HL-60/S4 treated with phorbol 12-myristate 13-acetate at 8.2 ng/mL for 4 days and 3 days (cell line): Measurements from ENCODE around the gene BRME1.

ENCODE experiments used
- in situ Hi-C: fragments of 300-500 bp; cut with MboI; formaldehyde crosslinking; loops from 2 replicates; pipeline ENCODE4 v1.15.0; 2022; ENCODE audit warnings: low sequenced_read_pairs

BRME1 gene

GRCh38 chr19:13890136-13890535 lies 15.8 kb downstream of the BRME1 start:
- in situ Hi-C loops, result no loop called here

- in situ Hi-C loops, result loop anchor here (10.0 kb wide), 1 partner anchor 187 kb away; the partner anchor contains the start of gene MISP3
These were observed 17.6 kb downstream of the BRME1 start for GRCh38 chr19:13888281-13888680.

- in situ Hi-C loops, result loop anchor here (10.0 kb wide), 1 partner anchor 187 kb away; the partner anchor contains the start of gene MISP3
These were observed 18.4 kb downstream of the BRME1 start for GRCh38 chr19:13887517-13887916.

GRCh38 chr19:13887018-13887436 lies 18.9 kb downstream of the BRME1 start:
- in situ Hi-C loops, result loop anchor here (10.0 kb wide), 1 partner anchor 188 kb away; the partner anchor contains the start of gene MISP3

- in situ Hi-C loops, result loop anchor here (10.0 kb wide), 1 partner anchor 189 kb away; the partner anchor contains the start of gene MISP3
These were observed 20.0 kb downstream of the BRME1 start for GRCh38 chr19:13885826-13886365.

GRCh38 chr19:13884726-13885591 lies 21.0 kb downstream of the BRME1 start:
- in situ Hi-C loops, result loop anchor here (10.0 kb wide), 1 partner anchor 190 kb away; the partner anchor contains the start of gene MISP3

- in situ Hi-C loops, result loop anchor here (10.0 kb wide), 1 partner anchor 191 kb away; the partner anchor contains the start of gene MISP3
These were observed 22.3 kb downstream of the BRME1 start for GRCh38 chr19:13883516-13884064.

GRCh38 chr19:13882836-13883235 lies 23.1 kb downstream of the BRME1 start:
- in situ Hi-C loops, result loop anchor here (10.0 kb wide), 1 partner anchor 192 kb away; the partner anchor contains the start of gene MISP3

- in situ Hi-C loops, result loop anchor here (10.0 kb wide), 1 partner anchor 192 kb away; the partner anchor contains the start of gene MISP3
These were observed 23.5 kb downstream of the BRME1 start for GRCh38 chr19:13882419-13882795.

- in situ Hi-C loops, result loop anchor here (10.0 kb wide), 1 partner anchor 193 kb away; the partner anchor contains the start of gene MISP3
These were observed 24.1 kb downstream of the BRME1 start for GRCh38 chr19:13881692-13882418.

GRCh38 chr19:13881251-13881691 lies 24.6 kb downstream of the BRME1 start:
- in situ Hi-C loops, result loop anchor here (10.0 kb wide), 1 partner anchor 194 kb away; the partner anchor contains the start of gene MISP3

- in situ Hi-C loops, result loop anchor here (10.0 kb wide), 1 partner anchor 194 kb away; the partner anchor contains the start of gene MISP3
These were observed 25.6 kb downstream of the BRME1 start for GRCh38 chr19:13880059-13881043.

- in situ Hi-C loops, result no loop called here
These were observed 28.6 kb downstream of the BRME1 start for GRCh38 chr19:13877303-13877702.

- in situ Hi-C loops, result no loop called here
These were observed 29.1 kb downstream of the BRME1 start, which contains the start of gene NANOS3 for GRCh38 chr19:13876834-13877233. Gene NANOS3 (plus strand): TSS chr19:13877134. CDS start chr19:13877249, 115 bp downstream.

GRCh38 chr19:13875824-13876223 lies 30.1 kb downstream of the BRME1 start:
- in situ Hi-C loops, result no loop called here

- in situ Hi-C loops, result loop anchor here (25.0 kb wide), 1 partner anchor 262 kb away; no protein-coding TSS in a partner anchor
These were observed 31.9 kb downstream of the BRME1 start for GRCh38 chr19:13873834-13874515.

GRCh38 chr19:13872695-13873389 lies 33.1 kb downstream of the BRME1 start:
- in situ Hi-C loops, result loop anchor here (25.0 kb wide), 1 partner anchor 261 kb away; no protein-coding TSS in a partner anchor

GRCh38 chr19:13872339-13872694 lies 33.6 kb downstream of the BRME1 start:
- in situ Hi-C loops, result loop anchor here (25.0 kb wide), 1 partner anchor 260 kb away; no protein-coding TSS in a partner anchor
